ENCODE measurements around the gene AK2.
A peak's percentile ranks its signal among the peaks of the same experiment; 100 is the strongest.

The AK2 gene

DNA sequence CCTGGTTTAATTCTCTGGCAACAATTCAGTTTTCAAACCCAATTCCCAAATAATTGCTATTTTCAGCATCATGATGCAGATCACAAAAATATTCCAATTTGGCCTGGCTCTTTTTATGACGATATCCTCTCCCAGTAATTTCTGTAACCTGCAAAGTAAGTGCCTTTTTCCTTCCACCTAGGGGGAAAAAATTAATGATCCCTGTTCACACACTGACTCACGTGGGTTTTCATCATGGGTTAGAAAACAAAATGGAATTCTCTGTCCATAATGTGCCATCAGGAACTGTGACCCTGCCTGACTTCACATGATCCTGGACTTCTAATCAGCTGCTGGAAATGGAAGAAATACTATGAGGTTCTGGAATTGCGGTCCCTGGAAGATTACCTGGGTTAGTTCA, 24.5 kb downstream of the AK2 start:
- H3K36me3 ChIP-seq (ENCODE audit: control insufficient read depth in 2 of 2, insufficient read depth in 1 of 2, low read length in 2 of 2): peaks cover 23 to 82% of the 10 kb centered on the region in 2 experiments
- POLR2A ChIA-PET: no interaction called here
- H3K4me1 ChIP-seq (ENCODE audit: control insufficient read depth, insufficient read depth, low read length): peaks cover 3% of the 10 kb centered on the region; the same call in 1 of the 2 replicates
- TF ChIP-seq ZNF274 (IDR thresholded peaks at IDR 0.05; ENCODE audit: low read length) (no peak), ZNF274 (tag by site-specific recombination; IDR thresholded peaks at IDR 0.05; ENCODE audit: borderline replicate concordance) (no peak), ZNF660 (tag by site-specific recombination; IDR thresholded peaks at IDR 0.05) (no peak), ZNF548 (tag by site-specific recombination; IDR thresholded peaks at IDR 0.05) (no peak)
- H3K27ac ChIP-seq (ENCODE audit: extremely low read depth, low read depth, low read length): no peak overlapping the region
- no peak overlapping the region for H3K4me3 ChIP-seq (ENCODE audit: low read depth, low read length)
- CTCF ChIA-PET: no interaction called here
- no peaks in the 10 kb centered on the region for H3K9me3 ChIP-seq (ENCODE audit: control insufficient read depth, insufficient read depth, low read depth, low read length)

DNA sequence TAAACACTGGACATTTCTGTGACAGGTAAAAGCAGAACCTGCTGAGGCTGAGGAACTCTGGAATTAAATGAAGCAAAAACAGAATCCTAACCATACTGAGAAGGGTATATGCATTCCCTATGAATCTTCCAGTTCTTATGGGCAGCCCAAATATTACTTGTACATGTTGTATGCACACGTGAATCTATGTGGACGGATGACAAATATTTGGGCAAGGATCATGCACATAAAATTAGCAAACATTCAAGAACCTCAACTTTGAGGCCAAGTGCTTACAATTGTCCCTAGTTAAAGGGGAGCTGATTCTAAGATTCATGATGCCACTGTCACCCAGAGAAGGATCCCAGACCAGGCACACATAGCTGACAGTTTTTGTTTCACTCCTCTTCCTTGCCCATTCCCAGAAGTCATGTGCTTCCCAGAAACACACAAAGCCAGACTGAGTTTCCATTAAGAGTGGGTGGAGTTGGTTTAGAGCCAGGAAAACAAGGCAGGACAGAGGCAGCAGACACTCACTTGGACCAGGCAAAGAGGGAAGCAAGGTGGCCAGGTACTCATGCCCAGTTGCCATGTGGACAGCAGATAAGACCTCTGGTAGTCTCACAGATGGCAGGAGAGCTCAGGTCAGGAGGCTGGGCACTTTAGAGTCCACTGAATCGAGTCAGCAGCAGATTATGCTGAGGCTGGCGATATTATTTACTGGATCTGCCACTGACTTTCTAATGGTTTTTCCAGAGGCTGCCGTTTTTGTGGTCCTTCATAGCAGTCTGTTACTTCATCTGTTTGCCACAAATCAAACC, 25.6 kb downstream of the AK2 start:
- Histone ChIP-seq H3K4me3 (ENCODE audit: low read depth, low read length) (no peak overlapping the region), H3K27ac (ENCODE audit: extremely low read depth, low read depth, low read length) (no peak overlapping the region), H3K9me3 (ENCODE audit: control insufficient read depth, insufficient read depth, low read depth, low read length) (no peaks in the 10 kb centered on the region), H3K36me3 (ENCODE audit: control insufficient read depth in 2 of 2, insufficient read depth in 1 of 2, low read length in 2 of 2) (peaks cover 27 to 80% of the 10 kb centered on the region in 2 experiments), H3K4me1 (ENCODE audit: control insufficient read depth, insufficient read depth, low read length) (peaks cover 3% of the 10 kb centered on the region; the same call in 1 of the 2 replicates)
- no peak for TF ChIP-seq ZNF23 (tag by site-specific recombination; IDR thresholded peaks at IDR 0.05; ENCODE audit: borderline replicate concordance)
- peak; percentile 72 for TF ChIP-seq ZFHX2 (tag by site-specific recombination; conservative IDR thresholded peaks at IDR 0.05)
- TF ChIP-seq, protein P1, sequence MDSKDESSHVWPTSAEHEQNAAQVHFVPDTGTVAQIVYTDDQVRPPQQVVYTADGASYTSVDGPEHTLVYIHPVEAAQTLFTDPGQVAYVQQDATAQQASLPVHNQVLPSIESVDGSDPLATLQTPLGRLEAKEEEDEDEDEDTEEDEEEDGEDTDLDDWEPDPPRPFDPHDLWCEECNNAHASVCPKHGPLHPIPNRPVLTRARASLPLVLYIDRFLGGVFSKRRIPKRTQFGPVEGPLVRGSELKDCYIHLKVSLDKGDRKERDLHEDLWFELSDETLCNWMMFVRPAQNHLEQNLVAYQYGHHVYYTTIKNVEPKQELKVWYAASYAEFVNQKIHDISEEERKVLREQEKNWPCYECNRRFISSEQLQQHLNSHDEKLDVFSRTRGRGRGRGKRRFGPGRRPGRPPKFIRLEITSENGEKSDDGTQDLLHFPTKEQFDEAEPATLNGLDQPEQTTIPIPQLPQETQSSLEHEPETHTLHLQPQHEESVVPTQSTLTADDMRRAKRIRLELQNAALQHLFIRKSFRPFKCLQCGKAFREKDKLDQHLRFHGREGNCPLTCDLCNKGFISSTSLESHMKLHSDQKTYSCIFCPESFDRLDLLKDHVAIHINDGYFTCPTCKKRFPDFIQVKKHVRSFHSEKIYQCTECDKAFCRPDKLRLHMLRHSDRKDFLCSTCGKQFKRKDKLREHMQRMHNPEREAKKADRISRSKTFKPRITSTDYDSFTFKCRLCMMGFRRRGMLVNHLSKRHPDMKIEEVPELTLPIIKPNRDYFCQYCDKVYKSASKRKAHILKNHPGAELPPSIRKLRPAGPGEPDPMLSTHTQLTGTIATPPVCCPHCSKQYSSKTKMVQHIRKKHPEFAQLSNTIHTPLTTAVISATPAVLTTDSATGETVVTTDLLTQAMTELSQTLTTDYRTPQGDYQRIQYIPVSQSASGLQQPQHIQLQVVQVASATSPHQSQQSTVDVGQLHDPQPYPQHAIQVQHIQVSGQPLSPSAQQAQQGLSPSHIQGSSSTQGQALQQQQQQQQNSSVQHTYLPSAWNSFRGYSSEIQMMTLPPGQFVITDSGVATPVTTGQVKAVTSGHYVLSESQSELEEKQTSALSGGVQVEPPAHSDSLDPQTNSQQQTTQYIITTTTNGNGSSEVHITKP (tag by site-specific recombination; IDR thresholded peaks at IDR 0.05): 0 out of 2 replicates have a peak, but pooled peaks have one; percentile 13
- TF ChIP-seq SP7 (tag by site-specific recombination; IDR thresholded peaks at IDR 0.05): no peak
- CTCF ChIA-PET: no interaction called here
- POLR2A ChIA-PET: no interaction called here

DNA sequence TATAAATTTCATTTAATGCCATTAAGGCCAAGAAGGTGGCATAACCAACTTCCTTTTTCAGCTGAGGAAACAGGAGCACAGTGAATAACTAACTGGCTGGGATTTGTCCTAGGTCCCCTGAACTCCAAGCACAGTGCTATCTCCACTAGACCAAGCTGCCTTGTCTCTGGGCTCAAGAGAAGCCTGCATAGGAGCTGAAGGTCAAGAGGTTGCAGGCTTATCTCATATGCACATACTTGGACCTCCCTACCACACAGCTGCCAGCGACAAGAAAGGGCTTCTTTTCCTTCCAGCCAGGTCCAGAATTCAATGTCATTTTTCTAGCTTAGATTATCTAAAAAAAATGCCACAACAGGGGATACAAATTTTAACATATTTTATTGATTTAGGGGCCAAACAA, 27.1 kb downstream of the AK2 start:
- Histone ChIP-seq H3K4me3 (ENCODE audit: low read depth, low read length) (no peak overlapping the region), H3K9me3 (ENCODE audit: control insufficient read depth, insufficient read depth, low read depth, low read length) (no peaks in the 10 kb centered on the region), H3K36me3 (ENCODE audit: control insufficient read depth in 2 of 2, insufficient read depth in 1 of 2, low read length in 2 of 2) (peaks cover 23 to 81% of the 10 kb centered on the region in 2 experiments), H3K4me1 (ENCODE audit: control insufficient read depth, insufficient read depth, low read length) (peaks cover 3% of the 10 kb centered on the region; the same call in 1 of the 2 replicates), H3K27ac (ENCODE audit: extremely low read depth, low read depth, low read length) (no peak overlapping the region)
- CTCF ChIA-PET: interaction anchor here (1.5 to 7.0 kb wide), 3 partner anchors 28 to 77 kb away, joined by 3 to 71 read pairs (median 7); no protein-coding TSS in a partner anchor
- POLR2A ChIA-PET: interaction anchor here (1.0 to 1.7 kb wide), 3 partner anchors 15 to 46 kb away, joined by 3 to 4 read pairs (median 3); no protein-coding TSS in a partner anchor
- TF ChIP-seq ZEB2 (tag by site-specific recombination; IDR thresholded peaks at IDR 0.05) (no peak), ZNF266 (tag by site-specific recombination; IDR thresholded peaks at IDR 0.05; ENCODE audit: low read depth) (no peak), TCF7L2 (IDR thresholded peaks at IDR 0.05; ENCODE audit: borderline replicate concordance, low read depth, low read length) (no peak), IKZF3 (tag by site-specific recombination; IDR thresholded peaks at IDR 0.05) (no peak), ZNF426 (tag by site-specific recombination; IDR thresholded peaks at IDR 0.05) (no peak), SP7 (tag by site-specific recombination; IDR thresholded peaks at IDR 0.05) (no peak), ZNF138 (tag by site-specific recombination; IDR thresholded peaks at IDR 0.05; ENCODE audit: borderline replicate concordance) (no peak)
- TF ChIP-seq, protein P2, sequence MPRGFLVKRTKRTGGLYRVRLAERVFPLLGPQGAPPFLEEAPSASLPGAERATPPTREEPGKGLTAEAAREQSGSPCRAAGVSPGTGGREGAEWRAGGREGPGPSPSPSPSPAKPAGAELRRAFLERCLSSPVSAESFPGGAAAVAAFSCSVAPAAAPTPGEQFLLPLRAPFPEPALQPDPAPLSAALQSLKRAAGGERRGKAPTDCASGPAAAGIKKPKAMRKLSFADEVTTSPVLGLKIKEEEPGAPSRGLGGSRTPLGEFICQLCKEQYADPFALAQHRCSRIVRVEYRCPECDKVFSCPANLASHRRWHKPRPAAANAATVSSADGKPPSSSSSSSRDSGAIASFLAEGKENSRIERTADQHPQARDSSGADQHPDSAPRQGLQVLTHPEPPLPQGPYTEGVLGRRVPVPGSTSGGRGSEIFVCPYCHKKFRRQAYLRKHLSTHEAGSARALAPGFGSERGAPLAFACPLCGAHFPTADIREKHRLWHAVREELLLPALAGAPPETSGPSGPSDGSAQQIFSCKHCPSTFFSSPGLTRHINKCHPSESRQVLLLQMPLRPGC (tag by site-specific recombination; IDR thresholded peaks at IDR 0.05): no peak
- TF ChIP-seq, protein P3, sequence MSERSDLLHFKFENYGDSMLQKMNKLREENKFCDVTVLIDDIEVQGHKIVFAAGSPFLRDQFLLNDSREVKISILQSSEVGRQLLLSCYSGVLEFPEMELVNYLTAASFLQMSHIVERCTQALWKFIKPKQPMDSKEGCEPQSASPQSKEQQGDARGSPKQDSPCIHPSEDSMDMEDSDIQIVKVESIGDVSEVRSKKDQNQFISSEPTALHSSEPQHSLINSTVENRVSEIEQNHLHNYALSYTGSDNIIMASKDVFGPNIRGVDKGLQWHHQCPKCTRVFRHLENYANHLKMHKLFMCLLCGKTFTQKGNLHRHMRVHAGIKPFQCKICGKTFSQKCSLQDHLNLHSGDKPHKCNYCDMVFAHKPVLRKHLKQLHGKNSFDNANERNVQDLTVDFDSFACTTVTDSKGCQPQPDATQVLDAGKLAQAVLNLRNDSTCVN (tag by site-specific recombination; optimal IDR thresholded peaks at IDR 0.05): no peak
- TF ChIP-seq, protein P1 (tag by site-specific recombination; IDR thresholded peaks at IDR 0.05): no peak
- TF ChIP-seq, protein P4, sequence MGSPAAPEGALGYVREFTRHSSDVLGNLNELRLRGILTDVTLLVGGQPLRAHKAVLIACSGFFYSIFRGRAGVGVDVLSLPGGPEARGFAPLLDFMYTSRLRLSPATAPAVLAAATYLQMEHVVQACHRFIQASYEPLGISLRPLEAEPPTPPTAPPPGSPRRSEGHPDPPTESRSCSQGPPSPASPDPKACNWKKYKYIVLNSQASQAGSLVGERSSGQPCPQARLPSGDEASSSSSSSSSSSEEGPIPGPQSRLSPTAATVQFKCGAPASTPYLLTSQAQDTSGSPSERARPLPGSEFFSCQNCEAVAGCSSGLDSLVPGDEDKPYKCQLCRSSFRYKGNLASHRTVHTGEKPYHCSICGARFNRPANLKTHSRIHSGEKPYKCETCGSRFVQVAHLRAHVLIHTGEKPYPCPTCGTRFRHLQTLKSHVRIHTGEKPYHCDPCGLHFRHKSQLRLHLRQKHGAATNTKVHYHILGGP (tag by site-specific recombination; IDR thresholded peaks at IDR 0.05): no peak

Measured in HEK293 (cell line).